WTC11 (cell line): Measurements from ENCODE around the gene TMEM236. TPM values are rescaled to one million over a fixed set of nuclear protein-coding genes. Genes with fewer than 3 reads are reported as not detected.

Experiments
- ATAC-seq: fragments of 200-7000 bp; cut with Tn5 transposase; 2 replicates; pipeline ENCODE4 v1.10.0; 2021; ENCODE audit warnings: mild to moderate bottlenecking, moderate library complexity
- CTCF ChIA-PET: fragments of 300-600 bp; sonication (Branson Sonifier 250); formaldehyde crosslinking; loops from one replicate; lab custom pipeline; 2021; ENCODE audit warnings: antibody characterized with exemption; lab: Charles Lee
- POLR2A ChIA-PET: fragments of 350-600 bp; sonication (Branson Sonifier 250); formaldehyde crosslinking; loops from one replicate; lab custom pipeline; 2021; ENCODE audit warnings: antibody characterized with exemption; lab: Charles Lee
- DNase-seq: peaks from one replicate; pipeline ENCODE4 v3.0.0; 2021; ENCODE audit warnings: low spot score
- H3K27ac Mint-ChIP-seq: 2 replicates; pipeline ENCODE4 v1.8.0; 2021; ENCODE audit warnings: mixed read lengths
- H3K27me3 Mint-ChIP-seq: 2 replicates; pipeline ENCODE4 v1.8.0; 2021; ENCODE audit warnings: low read depth, mild to moderate bottlenecking, moderate library complexity, mixed read lengths
- H3K36me3 Mint-ChIP-seq: 2 replicates; pipeline ENCODE4 v1.8.0; 2021; ENCODE audit warnings: mixed read lengths
- H3K4me1 Mint-ChIP-seq: 2 replicates; pipeline ENCODE4 v1.8.0; 2022; ENCODE audit warnings: mixed read lengths
- H3K4me3 Mint-ChIP-seq: 2 replicates; pipeline ENCODE4 v1.8.0; 2021; ENCODE audit warnings: mild to moderate bottlenecking, moderate library complexity, mixed read lengths
- H3K9me3 Mint-ChIP-seq: 2 replicates; pipeline ENCODE4 v1.8.0; 2021; ENCODE audit warnings: mixed read lengths
- AFF4 ChIP-seq: sonication (generic); formaldehyde crosslinking; IDR thresholded peaks from 2 replicates; pipeline ENCODE4 v1.8.1; 2023; ENCODE audit warnings: mild to moderate bottlenecking, missing genetic modification reagents, borderline replicate concordance
- ATF2 ChIP-seq: sonication (generic); formaldehyde crosslinking; IDR thresholded peaks from 2 replicates; pipeline ENCODE4 v1.8.1; 2022; ENCODE audit warnings: low read depth, missing genetic modification reagents, borderline replicate concordance
- CDX4 ChIP-seq: fragments of 250-450 bp; sonication (Bioruptor Pico); IDR thresholded peaks from 2 replicates; pipeline ENCODE4 v1.9.0; 2021; ENCODE audit warnings: moderate library complexity, mild to moderate bottlenecking, inconsistent platforms, borderline replicate concordance
- CREM ChIP-seq: sonication (generic); formaldehyde crosslinking; IDR thresholded peaks from 2 replicates; pipeline ENCODE4 v1.8.1; 2022; ENCODE audit warnings: mild to moderate bottlenecking, missing genetic modification reagents, moderate library complexity
- EMX1 ChIP-seq: fragments of 250-450 bp; sonication (Bioruptor Pico); IDR thresholded peaks from 2 replicates; pipeline ENCODE4 v1.8.0; 2021; ENCODE audit warnings: mild to moderate bottlenecking
- ETV6 ChIP-seq: sonication (generic); formaldehyde crosslinking; IDR thresholded peaks from 2 replicates; pipeline ENCODE4 v1.8.1; 2022; ENCODE audit warnings: mild to moderate bottlenecking, missing genetic modification reagents
- FOXK1 ChIP-seq: sonication (generic); formaldehyde crosslinking; IDR thresholded peaks from 2 replicates; pipeline ENCODE4 v1.8.0; 2022; ENCODE audit warnings: mild to moderate bottlenecking, moderate library complexity, missing genetic modification reagents
- FOXP4 ChIP-seq: sonication (generic); formaldehyde crosslinking; IDR thresholded peaks from 2 replicates; pipeline ENCODE4 v1.8.0; 2022; ENCODE audit warnings: mild to moderate bottlenecking, missing genetic modification reagents
- JUN ChIP-seq: sonication (generic); formaldehyde crosslinking; IDR thresholded peaks from 2 replicates; pipeline ENCODE4 v1.8.0; 2023; ENCODE audit warnings: mild to moderate bottlenecking, missing genetic modification reagents
- NR2C2 ChIP-seq: sonication (generic); formaldehyde crosslinking; IDR thresholded peaks from 2 replicates; pipeline ENCODE4 v1.8.0; 2022; ENCODE audit warnings: mild to moderate bottlenecking, missing genetic modification reagents
- OVOL2 ChIP-seq: fragments of 250-450 bp; sonication (Bioruptor Pico); IDR thresholded peaks from 2 replicates; pipeline ENCODE4 v1.9.0; 2021; ENCODE audit warnings: mild to moderate bottlenecking, borderline replicate concordance
- RELA ChIP-seq: sonication (generic); formaldehyde crosslinking; IDR thresholded peaks from 2 replicates; pipeline ENCODE4 v1.8.1; 2022; ENCODE audit warnings: missing genetic modification reagents, mild to moderate bottlenecking, borderline replicate concordance
- SMAD3 ChIP-seq: sonication (generic); formaldehyde crosslinking; IDR thresholded peaks from 2 replicates; pipeline ENCODE4 v1.8.0; 2022; ENCODE audit warnings: missing genetic modification reagents, mild to moderate bottlenecking, borderline replicate concordance
- ZNF138 ChIP-seq: sonication (generic); formaldehyde crosslinking; conservative IDR thresholded peaks from 2 replicates; pipeline ENCODE4 v1.8.1; 2022; ENCODE audit warnings: mild to moderate bottlenecking, moderate library complexity, missing genetic modification reagents
- ZNF263 ChIP-seq: sonication (generic); formaldehyde crosslinking; IDR thresholded peaks from 2 replicates; pipeline ENCODE4 v1.8.1; 2022; ENCODE audit warnings: low read depth, mild to moderate bottlenecking, moderate library complexity, missing genetic modification reagents
- ZNF425 ChIP-seq: fragments of 250-450 bp; sonication (Bioruptor Pico); conservative IDR thresholded peaks from 2 replicates; pipeline ENCODE4 v1.9.0; 2021; ENCODE audit warnings: mild to moderate bottlenecking
- total RNA-seq: library from RNA; stranded (reverse); gene quantifications from 3 replicates; pipeline ENCODE4 v1.2.3, GENCODE V29; 2021
- TF ChIP-seq, protein P1 (sequence below): fragments of 250-450 bp; sonication (Bioruptor Pico); IDR thresholded peaks from 2 replicates; pipeline ENCODE4 v1.9.0; 2021; ENCODE audit warnings: mild to moderate bottlenecking
- TF ChIP-seq, protein P2 (sequence below): sonication (generic); formaldehyde crosslinking; IDR thresholded peaks from 2 replicates; pipeline ENCODE4 v1.8.1; 2022; ENCODE audit warnings: low read depth, mild to moderate bottlenecking, moderate library complexity, missing genetic modification reagents, borderline replicate concordance

Gene TMEM236
- total RNA-seq, 1 experiment from 2014 or later: 0.04 TPM

- ChIA-PET CTCF (no interaction called here), POLR2A (no interaction called here)
- ATAC-seq (no peak), DNase-seq (no peak)
- Mint-ChIP-seq H3K4me3 (no peak overlapping the region), H3K27ac (no peak overlapping the region), H3K4me1 (peaks cover 3% of the 10 kb centered on the region), H3K36me3 (no peaks in the 10 kb centered on the region), H3K27me3 (no peaks in the 10 kb centered on the region), H3K9me3 (peaks cover 4% of the 10 kb centered on the region; the same call in 1 of the 2 replicates)
- TF ChIP-seq NR2C2: no peak
- TF ChIP-seq FOXK1 (CRISPR knock-in tag): no peak
- TF ChIP-seq, protein P1, sequence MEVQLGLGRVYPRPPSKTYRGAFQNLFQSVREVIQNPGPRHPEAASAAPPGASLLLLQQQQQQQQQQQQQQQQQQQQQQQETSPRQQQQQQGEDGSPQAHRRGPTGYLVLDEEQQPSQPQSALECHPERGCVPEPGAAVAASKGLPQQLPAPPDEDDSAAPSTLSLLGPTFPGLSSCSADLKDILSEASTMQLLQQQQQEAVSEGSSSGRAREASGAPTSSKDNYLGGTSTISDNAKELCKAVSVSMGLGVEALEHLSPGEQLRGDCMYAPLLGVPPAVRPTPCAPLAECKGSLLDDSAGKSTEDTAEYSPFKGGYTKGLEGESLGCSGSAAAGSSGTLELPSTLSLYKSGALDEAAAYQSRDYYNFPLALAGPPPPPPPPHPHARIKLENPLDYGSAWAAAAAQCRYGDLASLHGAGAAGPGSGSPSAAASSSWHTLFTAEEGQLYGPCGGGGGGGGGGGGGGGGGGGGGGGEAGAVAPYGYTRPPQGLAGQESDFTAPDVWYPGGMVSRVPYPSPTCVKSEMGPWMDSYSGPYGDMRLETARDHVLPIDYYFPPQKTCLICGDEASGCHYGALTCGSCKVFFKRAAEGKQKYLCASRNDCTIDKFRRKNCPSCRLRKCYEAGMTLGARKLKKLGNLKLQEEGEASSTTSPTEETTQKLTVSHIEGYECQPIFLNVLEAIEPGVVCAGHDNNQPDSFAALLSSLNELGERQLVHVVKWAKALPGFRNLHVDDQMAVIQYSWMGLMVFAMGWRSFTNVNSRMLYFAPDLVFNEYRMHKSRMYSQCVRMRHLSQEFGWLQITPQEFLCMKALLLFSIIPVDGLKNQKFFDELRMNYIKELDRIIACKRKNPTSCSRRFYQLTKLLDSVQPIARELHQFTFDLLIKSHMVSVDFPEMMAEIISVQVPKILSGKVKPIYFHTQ: no peak
- no peak for TF ChIP-seq ZNF138 (CRISPR knock-in tag)
- no peak for TF ChIP-seq ZNF425 (CRISPR knock-in tag)
- no peak for TF ChIP-seq OVOL2
- no peak for TF ChIP-seq SMAD3
- TF ChIP-seq ATF2: no peak
- TF ChIP-seq FOXP4: no peak
- TF ChIP-seq CDX4 (CRISPR knock-in tag): no peak
- TF ChIP-seq CREM: no peak
- TF ChIP-seq ETV6 (CRISPR knock-in tag): no peak
Observed at GRCh38 chr10:17831341-17831740, 79.3 kb downstream of the TMEM236 start.

DNA sequence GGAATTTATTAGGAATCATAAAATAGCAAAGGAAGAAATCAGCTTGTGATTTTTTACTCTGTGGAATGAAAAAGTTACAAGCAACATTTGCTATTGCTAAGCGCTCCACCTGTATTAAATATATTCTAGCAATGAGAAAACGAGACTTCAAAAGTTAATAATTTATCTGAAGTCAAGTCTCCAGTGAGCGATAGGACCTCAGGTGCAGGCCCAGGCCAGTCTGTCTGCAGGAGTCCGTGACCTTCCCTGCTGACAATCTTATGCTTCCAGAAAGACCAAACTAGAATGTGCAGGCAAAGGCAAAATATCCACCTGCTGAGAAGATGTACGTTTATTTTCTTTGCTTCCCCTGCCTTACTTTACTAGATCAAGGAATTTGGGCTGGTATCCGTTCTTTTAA is 79.9 kb downstream of the TMEM236 start:
- Mint-ChIP-seq H3K9me3 (peaks cover 4% of the 10 kb centered on the region; the same call in 1 of the 2 replicates), H3K4me1 (peaks cover 5% of the 10 kb centered on the region), H3K27me3 (no peaks in the 10 kb centered on the region), H3K36me3 (no peaks in the 10 kb centered on the region), H3K4me3 (no peak overlapping the region), H3K27ac (no peak overlapping the region)
- ATAC-seq: no peak
- ChIA-PET CTCF (no interaction called here), POLR2A (no interaction called here)
- TF ChIP-seq JUN (CRISPR knock-in tag): no peak
- no peak for TF ChIP-seq RELA (CRISPR knock-in tag)
- no peak for TF ChIP-seq ZNF138 (CRISPR knock-in tag)
- no peak for TF ChIP-seq AFF4
- no peak for TF ChIP-seq EMX1 (CRISPR knock-in tag)
- TF ChIP-seq, protein P2, sequence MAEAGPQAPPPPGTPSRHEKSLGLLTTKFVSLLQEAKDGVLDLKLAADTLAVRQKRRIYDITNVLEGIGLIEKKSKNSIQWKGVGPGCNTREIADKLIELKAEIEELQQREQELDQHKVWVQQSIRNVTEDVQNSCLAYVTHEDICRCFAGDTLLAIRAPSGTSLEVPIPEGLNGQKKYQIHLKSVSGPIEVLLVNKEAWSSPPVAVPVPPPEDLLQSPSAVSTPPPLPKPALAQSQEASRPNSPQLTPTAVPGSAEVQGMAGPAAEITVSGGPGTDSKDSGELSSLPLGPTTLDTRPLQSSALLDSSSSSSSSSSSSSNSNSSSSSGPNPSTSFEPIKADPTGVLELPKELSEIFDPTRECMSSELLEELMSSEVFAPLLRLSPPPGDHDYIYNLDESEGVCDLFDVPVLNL (CRISPR knock-in tag): no peak
- TF ChIP-seq ZNF263: no peak
- no peak for DNase-seq
